Keratinocyte (primary cell): ENCODE results near the gene HYKK. TPM values are rescaled to one million over a fixed set of nuclear protein-coding genes. Genes with fewer than 3 reads are reported as not detected.

Experiments used
- DNase-seq: peaks from one replicate; pipeline ENCODE4 v3.0.0-alpha.2; 2011; ENCODE audit warnings: low read depth, missing footprints, low spot score
- FAIRE-seq: peaks from 2 replicates; lab custom pipeline; 2011; peaks lifted over from hg19 to GRCh38; lab: Jason Lieb, UNC
- H2AFZ ChIP-seq: 2 replicates; pipeline ENCODE4 v1.6.0; 2012; ENCODE audit warnings: low read length, control low read depth, inconsistent platforms; ENCODE audit not compliant: control insufficient read depth
- H3K27ac ChIP-seq: 2 replicates; pipeline ENCODE4 v1.5.1; 2011; ENCODE audit warnings: low read length; ENCODE audit not compliant: control insufficient read depth, insufficient read depth
- H3K27me3 ChIP-seq: 3 replicates; pipeline ENCODE4 v1.6.0; 2011; ENCODE audit warnings: low read length; ENCODE audit not compliant: control insufficient read depth, insufficient read depth; ENCODE audit errors: extremely low read depth
- H3K36me3 ChIP-seq, 2 experiments: 2 replicates in 1 of 2; 3 replicates in 1 of 2; pipeline ENCODE4 v1.5.1; 2011; ENCODE audit warnings: low read length in 2 of 2, mild to moderate bottlenecking in 1 of 2; ENCODE audit not compliant: control insufficient read depth in 2 of 2, insufficient read depth in 2 of 2; ENCODE audit errors: extremely low read depth in 1 of 2
- H3K4me1 ChIP-seq: 3 replicates; pipeline ENCODE4 v1.5.1; 2011; ENCODE audit warnings: low read length; ENCODE audit not compliant: control insufficient read depth, insufficient read depth; ENCODE audit errors: extremely low read depth
- H3K4me2 ChIP-seq: 3 replicates; pipeline ENCODE4 v1.6.0; 2011; ENCODE audit warnings: low read depth, low read length; ENCODE audit not compliant: control insufficient read depth, insufficient read depth; ENCODE audit errors: extremely low read depth
- H3K4me3 ChIP-seq, 3 experiments: fragments of 200-600 bp in 1 of 3; sonication (generic) in 1 of 3; 2 replicates in 2 of 3; 3 replicates in 1 of 3; pipeline ENCODE4 v1.5.1; 2011 to 2016; ENCODE audit warnings: low read length in 3 of 3, mild to moderate bottlenecking in 3 of 3, control low read depth in 2 of 3, inconsistent platforms in 1 of 3, low read depth in 1 of 3, mixed read lengths in 1 of 3, mixed run types in 1 of 3, moderate library complexity in 1 of 3; ENCODE audit not compliant: control insufficient read depth in 2 of 3, insufficient read depth in 2 of 3; ENCODE audit errors: extremely low read depth in 1 of 3
- H3K79me2 ChIP-seq: 2 replicates; pipeline ENCODE4 v1.6.0; 2012; ENCODE audit warnings: low read length; ENCODE audit not compliant: control insufficient read depth, insufficient read depth
- H3K9ac ChIP-seq: 3 replicates; pipeline ENCODE4 v1.6.0; 2011; ENCODE audit warnings: low read length; ENCODE audit not compliant: control insufficient read depth, insufficient read depth; ENCODE audit errors: extremely low read depth
- H3K9me1 ChIP-seq: 3 replicates; pipeline ENCODE4 v1.6.0; 2011; ENCODE audit warnings: low read length; ENCODE audit not compliant: control insufficient read depth, insufficient read depth; ENCODE audit errors: extremely low read depth
- H3K9me3 ChIP-seq: 2 replicates; pipeline ENCODE4 v1.5.1; 2012; ENCODE audit warnings: low read depth, low read length; ENCODE audit not compliant: control insufficient read depth
- H4K20me1 ChIP-seq: 3 replicates; pipeline ENCODE4 v1.6.0; 2011; ENCODE audit warnings: low read length; ENCODE audit not compliant: control insufficient read depth, insufficient read depth; ENCODE audit errors: extremely low read depth
- CTCF ChIP-seq, 3 experiments: IDR thresholded peaks in 1 of 3; conservative IDR thresholded peaks in 1 of 3; optimal IDR thresholded peaks in 1 of 3; 2 replicates in 2 of 3; 3 replicates in 1 of 3; pipeline versions ENCODE3 to v1.5.1; 2011; ENCODE audit warnings: low read length in 3 of 3, mild to moderate bottlenecking in 3 of 3, moderate library complexity in 2 of 3, control low read depth in 1 of 3, inconsistent platforms in 1 of 3; ENCODE audit not compliant: insufficient read depth in 2 of 3; ENCODE audit errors: extremely low read depth in 1 of 3
- EZH2 ChIP-seq: IDR thresholded peaks from one replicate; pipeline ENCODE4 v1.6.1; 2012; ENCODE audit warnings: inconsistent platforms, mild to moderate bottlenecking, low read length, moderate library complexity
- dilution Hi-C: fragments of 300-500 bp; cut with MboI; formaldehyde crosslinking; loops from one replicate; pipeline ENCODE4 v1.7.0; 2020; ENCODE audit warnings: low sequenced_read_pairs; ENCODE audit not compliant: extremely low pct_ligation_motif_present
- polyA minus RNA-seq, 3 experiments: library from RNA; depleted of rRNA, polyadenylated mRNA; stranded (reverse); fragments of >200 nt; gene quantifications; 1 replicate in 1 of 3; 2 replicates in 1 of 3; 3 replicates in 1 of 3; pipeline ENCODE4 v1.2.3, GENCODE V29; 2011
- polyA plus RNA-seq, 5 experiments: library from polyadenylated mRNA; depleted of rRNA in 3 of 5; stranded (reverse) in 3 of 5; stranded (forward) in 1 of 5; unstranded in 1 of 5; fragments of >200 nt; gene quantifications; 1 replicate in 1 of 5; 2 replicates in 3 of 5; 3 replicates in 1 of 5; pipeline versions ENCODE4 v1.2.1 to v1.2.3, GENCODE V29; 2011 to 2012; ENCODE audit warnings: missing spikeins in 2 of 5, low read depth in 1 of 5, low replicate concordance in 1 of 5

The HYKK gene
- 1.9 to 3.9 TPM (median 2.2 TPM) in 3 replicates for polyA plus RNA-seq
- polyA plus RNA-seq (2011; ENCODE audit: low read depth) = 0.79 TPM
- polyA plus RNA-seq (2011; cell fraction: cytosol; rRNA removed) = 2.0 and 4.0 TPM in 2 replicates
- polyA plus RNA-seq (2011; cell fraction: nucleus; rRNA removed) = 2.4 and 2.5 TPM in 2 replicates
- polyA plus RNA-seq (2012; ENCODE audit: low replicate concordance) = 1.6 and 2.2 TPM in 2 replicates
- polyA minus RNA-seq = 0.66 to 2.6 TPM (median 1.6 TPM) in 3 replicates
- 2.3 TPM for polyA minus RNA-seq (2011; cell fraction: cytosol; rRNA and poly(A)+ RNA removed)
- polyA minus RNA-seq (2011; cell fraction: nucleus; rRNA and poly(A)+ RNA removed) = 0.53 and 2.2 TPM in 2 replicates

GRCh38 chr15:78506971-78507830 lies at the start of gene HYKK:
HYKK (plus strand) TSS chr15:78507577; CDS start chr15:78513089, 5,512 bp downstream.
- Histone ChIP-seq H3K27me3 (no peaks in the 10 kb centered on the region), H3K9me3 (no peaks in the 10 kb centered on the region), H2AFZ (peak within 1 kb of the TSS; percentile 99), H3K4me3 (peak within 1 kb of the TSS; percentile 73 to 81 (median 78)), H3K4me2 (peak within 1 kb of the TSS; percentile 96), H3K27ac (peak within 1 kb of the TSS; percentile 56), H3K9ac (peak within 1 kb of the TSS; percentile 72), H3K36me3 (no peaks in the 10 kb centered on the region), H4K20me1 (no peaks in the 10 kb centered on the region), H3K79me2 (no peaks in the 10 kb centered on the region), H3K9me1 (no peaks in the 10 kb centered on the region), H3K4me1 (peaks cover 9% of the 10 kb centered on the region)
- dilution Hi-C loops = no loop called here
- no peak for TF ChIP-seq EZH2
- TF ChIP-seq CTCF (optimal IDR thresholded peaks at IDR 0.05 in 1 of 3, IDR thresholded peaks at IDR 0.05 in 1 of 3, conservative IDR thresholded peaks at IDR 0.05 in 1 of 3; ENCODE audit: extremely low read depth in 1 of 3, insufficient read depth in 2 of 3, low read length in 3 of 3) = peak in 1 of 3 experiments; percentile 41
- DNase-seq (peak; percentile 80), FAIRE-seq (peak; percentile 81)

GRCh38 chr15:78460737-78461136 lies 46.6 kb upstream of the HYKK start:
- Histone ChIP-seq H3K27me3 (no peaks in the 10 kb centered on the region), H3K79me2 (peaks cover 68% of the 10 kb centered on the region), H3K9me1 (peaks cover 4% of the 10 kb centered on the region), H3K9ac (no peak overlapping the region), H2AFZ (no peak overlapping the region), H3K36me3 (peaks cover 12% of the 10 kb centered on the region in 2 experiments), H3K27ac (no peak overlapping the region), H3K4me2 (no peak overlapping the region), H3K4me3 (no peak overlapping the region), H4K20me1 (no peaks in the 10 kb centered on the region), H3K4me1 (peaks cover 5% of the 10 kb centered on the region), H3K9me3 (no peaks in the 10 kb centered on the region)
- no peak for TF ChIP-seq CTCF (optimal IDR thresholded peaks at IDR 0.05 in 1 of 3, IDR thresholded peaks at IDR 0.05 in 1 of 3, conservative IDR thresholded peaks at IDR 0.05 in 1 of 3; ENCODE audit: extremely low read depth in 1 of 3, insufficient read depth in 2 of 3, low read length in 3 of 3)
- dilution Hi-C loops = no loop called here
- DNase-seq (no peak), FAIRE-seq (no peak)
